SU-DHL-6 (cell line): Measurements from ENCODE around the gene MBD4.

Source experiments
- H2AFZ ChIP-seq: fragments of 200-600 bp; sonication (generic); 2 replicates; pipeline ENCODE4 v1.6.1; 2014; ENCODE audit warnings: low read depth, mild to moderate bottlenecking, moderate library complexity, mixed read lengths, antibody characterized with exemption, low read length; ENCODE audit not compliant: severe bottlenecking
- H3F3A ChIP-seq: fragments of 200-600 bp; shearing (Covaris generic); 2 replicates; pipeline ENCODE4 v1.6.0; 2016; ENCODE audit warnings: antibody characterized with exemption, mild to moderate bottlenecking; ENCODE audit not compliant: insufficient read depth
- H3K27ac ChIP-seq: fragments of 200-600 bp; sonication (generic); 2 replicates; pipeline ENCODE4 v1.5.1; 2016; ENCODE audit warnings: low read depth, mild to moderate bottlenecking, low read length, moderate library complexity, mixed read lengths
- H3K27me3 ChIP-seq: fragments of 200-600 bp; sonication (generic), shearing (Covaris generic); 2 replicates; pipeline ENCODE4 v1.6.0; 2014; ENCODE audit warnings: mild to moderate bottlenecking, low read length
- H3K36me3 ChIP-seq: fragments of 200-600 bp; sonication (generic); 2 replicates; pipeline ENCODE4 v1.6.1; 2014; ENCODE audit warnings: mild to moderate bottlenecking, low read length, mixed read lengths
- H3K4me2 ChIP-seq: fragments of 300-600, 200-600 bp; shearing (Covaris generic), sonication (generic); 2 replicates; pipeline ENCODE4 v1.6.0; 2014; ENCODE audit warnings: low read length, low read depth, mild to moderate bottlenecking; ENCODE audit not compliant: poor library complexity, severe bottlenecking
- H3K4me3 ChIP-seq: fragments of 200-600 bp; sonication (generic); 2 replicates; pipeline ENCODE4 v1.5.1; 2014; ENCODE audit warnings: antibody characterized with exemption, low read length, mild to moderate bottlenecking, mixed read lengths; ENCODE audit not compliant: insufficient read depth, poor library complexity, severe bottlenecking
- H3K79me2 ChIP-seq: fragments of 200-600 bp; sonication (generic); 2 replicates; pipeline ENCODE4 v1.6.1; 2014; ENCODE audit warnings: mild to moderate bottlenecking, low read length, moderate library complexity; ENCODE audit not compliant: insufficient read depth
- H3K9ac ChIP-seq: fragments of 200-600 bp; sonication (generic); 2 replicates; pipeline ENCODE4 v1.7.0; 2014; ENCODE audit warnings: mild to moderate bottlenecking, low read length
- H3K9me2 ChIP-seq: fragments of 200-600 bp; sonication (generic); replicated peaks from 2 replicates; pipeline ENCODE4 v1.6.1; 2014; ENCODE audit warnings: low read length; ENCODE audit not compliant: insufficient read depth
- H3K9me3 ChIP-seq: fragments of 200-600 bp; sonication (generic); 2 replicates; pipeline ENCODE4 v1.6.1; 2014; ENCODE audit warnings: low read length, mixed read lengths; ENCODE audit not compliant: insufficient read depth
- H4K20me1 ChIP-seq: fragments of 200-600 bp; sonication (generic); 2 replicates; pipeline ENCODE4 v1.6.1; 2014; ENCODE audit warnings: low read depth, mild to moderate bottlenecking, antibody characterized with exemption, low read length, moderate library complexity, mixed read lengths
- EZH2phosphoT487 ChIP-seq: fragments of 200-600 bp; sonication (generic), shearing (Covaris generic); conservative IDR thresholded peaks from 2 replicates; pipeline ENCODE4 v1.6.1; 2018; ENCODE audit warnings: mild to moderate bottlenecking, antibody characterized with exemption, low read length, moderate library complexity, mixed read lengths
- TF ChIP-seq, protein P1 (sequence below): fragments of 200-600 bp; sonication (generic); IDR thresholded peaks from one replicate; pipeline ENCODE4 v1.5.1; 2017; ENCODE audit warnings: antibody characterized with exemption, mild to moderate bottlenecking, low read length, moderate library complexity; ENCODE audit not compliant: insufficient read depth, poor library complexity, severe bottlenecking

The MBD4 gene

DNA sequence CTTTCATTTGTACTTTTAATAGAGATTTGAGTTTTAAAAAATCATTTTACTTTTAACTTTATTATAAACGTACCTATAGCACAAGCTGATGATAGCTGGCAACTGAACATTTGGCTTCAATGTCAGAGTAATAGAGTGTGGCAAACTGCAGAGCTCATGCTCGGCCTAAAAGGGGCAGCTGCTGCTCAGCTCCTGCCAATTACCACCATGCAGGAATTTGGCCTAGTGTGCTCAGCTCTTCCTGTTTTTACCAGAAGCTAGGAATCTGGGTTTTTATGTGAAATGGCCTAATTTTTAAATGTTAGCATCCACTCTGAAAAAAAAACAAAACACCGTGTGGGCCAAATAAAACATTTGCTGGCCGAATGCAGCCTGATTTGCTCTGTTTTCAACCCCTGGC is 2.0 kb upstream of the MBD4 start:
- Histone ChIP-seq H4K20me1 (no peaks in the 10 kb centered on the region), H3K9ac (0 out of 2 replicates have a peak overlapping the region, but pooled peaks have one; percentile 1)

DNA sequence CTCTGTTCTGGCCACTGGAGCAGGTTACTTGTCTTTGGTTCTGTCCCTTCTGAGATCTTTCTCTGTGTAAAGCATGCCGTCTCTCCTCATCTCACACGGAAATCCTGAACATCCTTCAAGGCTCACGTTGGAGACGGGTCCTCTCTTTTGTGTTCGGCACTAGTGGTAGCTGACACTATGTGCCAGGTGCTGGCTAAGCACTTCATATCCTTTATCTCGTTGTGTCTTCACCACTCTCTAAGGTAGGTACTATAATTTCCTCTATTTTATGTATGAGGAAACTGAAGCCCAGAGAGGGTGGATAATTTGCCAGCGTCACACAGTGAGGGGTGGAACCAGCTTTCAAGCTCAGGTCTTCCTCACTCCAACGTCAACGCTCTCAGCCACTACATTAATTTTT is 1.5 kb upstream of the MBD4 start:
- TF ChIP-seq EZH2phosphoT487: no peak
- TF ChIP-seq, protein P1, sequence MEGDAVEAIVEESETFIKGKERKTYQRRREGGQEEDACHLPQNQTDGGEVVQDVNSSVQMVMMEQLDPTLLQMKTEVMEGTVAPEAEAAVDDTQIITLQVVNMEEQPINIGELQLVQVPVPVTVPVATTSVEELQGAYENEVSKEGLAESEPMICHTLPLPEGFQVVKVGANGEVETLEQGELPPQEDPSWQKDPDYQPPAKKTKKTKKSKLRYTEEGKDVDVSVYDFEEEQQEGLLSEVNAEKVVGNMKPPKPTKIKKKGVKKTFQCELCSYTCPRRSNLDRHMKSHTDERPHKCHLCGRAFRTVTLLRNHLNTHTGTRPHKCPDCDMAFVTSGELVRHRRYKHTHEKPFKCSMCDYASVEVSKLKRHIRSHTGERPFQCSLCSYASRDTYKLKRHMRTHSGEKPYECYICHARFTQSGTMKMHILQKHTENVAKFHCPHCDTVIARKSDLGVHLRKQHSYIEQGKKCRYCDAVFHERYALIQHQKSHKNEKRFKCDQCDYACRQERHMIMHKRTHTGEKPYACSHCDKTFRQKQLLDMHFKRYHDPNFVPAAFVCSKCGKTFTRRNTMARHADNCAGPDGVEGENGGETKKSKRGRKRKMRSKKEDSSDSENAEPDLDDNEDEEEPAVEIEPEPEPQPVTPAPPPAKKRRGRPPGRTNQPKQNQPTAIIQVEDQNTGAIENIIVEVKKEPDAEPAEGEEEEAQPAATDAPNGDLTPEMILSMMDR: no peak
- peaks cover 13% of the 10 kb centered on the region for H3K36me3 ChIP-seq
- H3K27me3 ChIP-seq: no peaks in the 10 kb centered on the region
- no peak overlapping the region for H3K27ac ChIP-seq
- peak overlapping the region; percentile 70 for H3K4me3 ChIP-seq
- H3K9me2 ChIP-seq: no peaks in the 10 kb centered on the region
- H2AFZ ChIP-seq: peak overlapping the region; percentile 83
- H3K9me3 ChIP-seq: no peaks in the 10 kb centered on the region
- no peaks in the 10 kb centered on the region for H4K20me1 ChIP-seq
- peak overlapping the region; percentile 97 for H3K9ac ChIP-seq
- H3K4me2 ChIP-seq: peak overlapping the region; percentile 79
- H3K79me2 ChIP-seq: peaks cover 34% of the 10 kb centered on the region
- H3F3A ChIP-seq: no peaks in the 10 kb centered on the region

More for the DNA sequence above, 2.0 kb upstream of the MBD4 start:
- H3K9me2 ChIP-seq: no peaks in the 10 kb centered on the region
- H3K36me3 ChIP-seq: peaks cover 7% of the 10 kb centered on the region
- TF ChIP-seq, protein P1: no peak
- no peak for TF ChIP-seq EZH2phosphoT487
- no peaks in the 10 kb centered on the region for H3K9me3 ChIP-seq
- H3K4me3 ChIP-seq: no peak overlapping the region
- no peak overlapping the region for H3K4me2 ChIP-seq
- peaks cover 28% of the 10 kb centered on the region for H3K79me2 ChIP-seq
- H3K27me3 ChIP-seq: no peaks in the 10 kb centered on the region
- H3F3A ChIP-seq: no peaks in the 10 kb centered on the region
- no peak overlapping the region for H3K27ac ChIP-seq
- no peak overlapping the region for H2AFZ ChIP-seq

DNA sequence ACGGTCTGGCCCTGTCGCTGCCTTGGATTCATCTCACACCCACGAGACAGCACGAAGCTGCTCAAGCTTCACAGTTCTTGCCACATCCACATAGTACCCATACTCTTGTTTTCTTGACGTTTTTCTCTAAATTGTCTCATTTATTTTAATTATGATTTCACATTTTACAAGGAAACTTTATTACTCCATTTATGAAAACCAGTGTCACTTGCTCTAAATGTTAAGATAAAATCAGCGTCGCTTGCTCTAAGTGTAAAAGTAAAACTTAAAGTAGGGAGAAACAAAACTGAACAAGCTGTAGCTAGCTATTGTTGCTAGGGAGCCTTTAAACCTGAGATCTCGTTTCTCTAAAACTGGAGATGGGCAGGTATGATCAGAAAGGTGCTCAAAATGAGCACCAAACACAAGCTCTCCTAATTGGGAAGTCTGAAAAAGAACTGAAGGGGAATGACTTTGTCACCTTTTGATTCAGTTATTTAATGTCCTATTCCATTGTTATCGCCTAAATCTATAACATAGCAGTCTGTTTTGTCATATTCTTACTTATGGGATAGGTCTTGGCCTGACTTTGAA is 956 bp upstream of the MBD4 start:
- H3K4me2 ChIP-seq: peak overlapping the region; percentile 79
- peak overlapping the region; percentile 68 for H3K27ac ChIP-seq
- no peaks in the 10 kb centered on the region for H3K9me2 ChIP-seq
- H4K20me1 ChIP-seq: no peaks in the 10 kb centered on the region
- H3K9me3 ChIP-seq: no peaks in the 10 kb centered on the region
- no peaks in the 10 kb centered on the region for H3F3A ChIP-seq
- H3K79me2 ChIP-seq: peaks cover 39% of the 10 kb centered on the region
- H3K4me3 ChIP-seq: peak overlapping the region; percentile 70
- H3K27me3 ChIP-seq: no peaks in the 10 kb centered on the region
- peak overlapping the region; percentile 83 for H2AFZ ChIP-seq
- TF ChIP-seq, protein P1: no peak
- H3K9ac ChIP-seq: peak overlapping the region; percentile 97
- H3K36me3 ChIP-seq: peaks cover 18% of the 10 kb centered on the region
